Stimulated activated naive CD8-positive, alpha-beta T cell treated with anti-CD3 and anti-CD28 coated beads, Interleukin-15, amount 100 ng/mL, for 72 hours (primary cell): ENCODE results near the gene MELK.
A peak's percentile ranks its signal among the peaks of the same experiment; 100 is the strongest.

ENCODE experiments used
- ATAC-seq: fragments of 150-1000 bp; cut with Tn5 transposase; 2 replicates; pipeline ENCODE4 v1.10.0; 2021; ENCODE audit warnings: mild to moderate bottlenecking, moderate library complexity
- DNase-seq, 2 donors: peaks; one replicate each; pipeline ENCODE4 v3.0.0; 2021 to 2022
- H3K27ac Mint-ChIP-seq, 2 donors: one replicate each; pipeline ENCODE4 v1.8.0; 2022; ENCODE audit warnings: mild to moderate bottlenecking in 2 of 2, mixed read lengths in 2 of 2, moderate library complexity in 2 of 2
- H3K27me3 Mint-ChIP-seq: one replicate; pipeline ENCODE4 v1.8.0; 2022; ENCODE audit warnings: mixed read lengths
- H3K4me1 Mint-ChIP-seq: one replicate; pipeline ENCODE4 v1.8.0; 2022; ENCODE audit warnings: mild to moderate bottlenecking, mixed read lengths
- H3K4me3 Mint-ChIP-seq, 2 donors: one replicate each; pipeline ENCODE4 v1.8.0; 2022; ENCODE audit warnings: mild to moderate bottlenecking in 2 of 2, mixed read lengths in 2 of 2, moderate library complexity in 1 of 2
- H3K9me3 Mint-ChIP-seq, 2 donors: one replicate each; pipeline ENCODE4 v1.8.0; 2022; ENCODE audit warnings: mixed read lengths in 2 of 2

Gene MELK

DNA sequence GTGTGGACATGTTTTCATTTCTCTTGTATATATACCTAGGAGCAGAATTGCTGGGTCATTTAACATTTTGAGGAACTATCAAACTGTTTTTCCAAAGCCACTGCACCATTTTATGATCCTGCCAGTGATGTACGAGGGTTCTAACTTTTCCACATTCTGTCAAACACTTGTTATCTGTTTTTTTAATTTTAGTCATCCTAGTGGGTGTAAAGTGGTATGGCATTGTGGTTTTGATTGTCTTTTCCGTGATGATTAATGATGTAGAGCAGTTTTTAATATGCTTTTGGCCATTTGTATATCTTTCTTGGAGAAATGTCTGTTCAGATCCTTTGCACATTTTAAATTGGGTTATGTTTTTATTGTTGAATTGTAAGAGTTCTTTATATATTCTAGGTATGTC lies 107.0 kb downstream of the MELK start:
- ATAC-seq = no peak
- Mint-ChIP-seq H3K27me3 (no peaks in the 10 kb centered on the region), H3K27ac (no peak overlapping the region), H3K9me3 (no peaks in the 10 kb centered on the region), H3K4me1 (peaks cover 17% of the 10 kb centered on the region), H3K4me3 (no peak overlapping the region)
- no peak for DNase-seq

- H3K4me3 Mint-ChIP-seq = no peak overlapping the region
- H3K9me3 Mint-ChIP-seq = no peaks in the 10 kb centered on the region
- no peak for ATAC-seq
- DNase-seq = no peak
- H3K27me3 Mint-ChIP-seq = peaks cover 19% of the 10 kb centered on the region
- H3K4me1 Mint-ChIP-seq = no peaks in the 10 kb centered on the region
- no peak overlapping the region for H3K27ac Mint-ChIP-seq
Observed at GRCh38 chr9:36686471-36686870, 113.8 kb downstream of the MELK start.

- no peak for DNase-seq
- H3K9me3 Mint-ChIP-seq = no peaks in the 10 kb centered on the region
- H3K4me3 Mint-ChIP-seq = no peak overlapping the region
- no peak overlapping the region for H3K27ac Mint-ChIP-seq
- peaks cover 31% of the 10 kb centered on the region for H3K27me3 Mint-ChIP-seq
- no peaks in the 10 kb centered on the region for H3K4me1 Mint-ChIP-seq
- ATAC-seq = no peak
Observed at GRCh38 chr9:36690412-36691168, 117.9 kb downstream of the MELK start.

- peaks cover 31% of the 10 kb centered on the region for H3K27me3 Mint-ChIP-seq
- no peak overlapping the region for H3K27ac Mint-ChIP-seq
- no peak overlapping the region for H3K4me3 Mint-ChIP-seq
- peaks cover 0 to 3% of the 10 kb centered on the region in 2 donors for H3K9me3 Mint-ChIP-seq
- no peaks in the 10 kb centered on the region for H3K4me1 Mint-ChIP-seq
- DNase-seq (no peak), ATAC-seq (no peak)
Observed at GRCh38 chr9:36691671-36692070, 119.0 kb downstream of the MELK start.

DNA sequence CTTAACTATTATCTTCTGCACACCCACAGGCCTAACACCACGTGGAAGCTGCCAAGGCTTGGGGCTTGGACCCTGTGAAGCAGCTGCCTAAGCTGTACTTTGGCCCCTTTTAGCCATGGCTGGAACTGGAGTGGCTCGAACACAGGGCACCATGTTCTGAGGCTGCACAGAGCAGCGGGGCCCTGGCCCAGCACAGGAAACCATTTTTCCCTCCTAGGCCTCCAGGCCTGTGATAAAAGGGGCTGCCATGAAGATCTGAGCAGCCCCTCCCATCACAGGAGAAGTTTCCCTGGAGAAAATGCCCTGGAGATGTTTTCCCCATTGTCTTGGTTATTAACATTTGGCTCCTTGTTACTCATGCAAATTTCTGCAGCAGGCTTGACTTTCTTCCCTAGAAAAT lies 126.3 kb downstream of the MELK start:
- H3K4me1 Mint-ChIP-seq = no peaks in the 10 kb centered on the region
- peaks cover 18% of the 10 kb centered on the region for H3K27me3 Mint-ChIP-seq
- no peak overlapping the region for H3K4me3 Mint-ChIP-seq
- ATAC-seq (no peak), DNase-seq (no peak)
- H3K27ac Mint-ChIP-seq = no peak overlapping the region
- peaks cover 39 to 42% of the 10 kb centered on the region in 2 donors for H3K9me3 Mint-ChIP-seq

GRCh38 chr9:36704148-36704547 lies 131.5 kb downstream of the MELK start:
- no peak for ATAC-seq
- peaks cover 18 to 19% of the 10 kb centered on the region in 2 donors for H3K9me3 Mint-ChIP-seq
- H3K4me3 Mint-ChIP-seq = no peak overlapping the region
- H3K27ac Mint-ChIP-seq = no peak overlapping the region
- H3K4me1 Mint-ChIP-seq = no peaks in the 10 kb centered on the region
- H3K27me3 Mint-ChIP-seq = peaks cover 25% of the 10 kb centered on the region
- no peak for DNase-seq

GRCh38 chr9:36713515-36714490 lies 141.1 kb downstream of the MELK start:
- no peak overlapping the region for H3K4me3 Mint-ChIP-seq
- H3K4me1 Mint-ChIP-seq = no peaks in the 10 kb centered on the region
- peaks cover 0 to 9% of the 10 kb centered on the region in 2 donors for H3K9me3 Mint-ChIP-seq
- H3K27ac Mint-ChIP-seq = peak overlapping the region in 1 of 2 donors; percentile 31
- DNase-seq (no peak), ATAC-seq (no peak)
- H3K27me3 Mint-ChIP-seq = peaks cover 8% of the 10 kb centered on the region

- no peak for DNase-seq
- H3K9me3 Mint-ChIP-seq = peaks cover 0 to 9% of the 10 kb centered on the region in 2 donors
- no peak overlapping the region for H3K27ac Mint-ChIP-seq
- no peak overlapping the region for H3K4me3 Mint-ChIP-seq
- ATAC-seq = no peak
- peaks cover 8% of the 10 kb centered on the region for H3K27me3 Mint-ChIP-seq
- no peaks in the 10 kb centered on the region for H3K4me1 Mint-ChIP-seq
Observed at GRCh38 chr9:36716496-36716895, 143.8 kb downstream of the MELK start.

DNA sequence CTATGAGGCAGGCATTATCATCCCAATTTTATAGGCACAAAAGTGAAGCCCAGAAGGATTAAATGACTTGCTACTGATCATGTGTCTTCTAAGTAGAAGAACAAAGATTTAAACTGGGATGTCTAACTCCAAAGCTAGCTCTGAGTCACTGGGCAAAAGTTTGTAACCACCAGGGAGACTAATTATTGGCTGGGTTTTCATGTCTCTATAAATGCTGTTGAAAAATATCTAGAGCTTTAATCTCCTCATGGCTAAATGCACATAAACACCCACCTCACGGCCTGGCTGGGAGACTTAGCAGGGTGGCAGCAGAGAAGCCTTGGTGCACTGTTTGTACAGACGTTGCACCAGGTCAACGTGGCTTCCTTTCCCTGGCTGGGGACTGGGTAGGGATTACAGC lies 144.6 kb downstream of the MELK start:
- Mint-ChIP-seq H3K9me3 (peaks cover 0 to 9% of the 10 kb centered on the region in 2 donors), H3K27me3 (peaks cover 8% of the 10 kb centered on the region), H3K27ac (no peak overlapping the region), H3K4me1 (no peaks in the 10 kb centered on the region), H3K4me3 (no peak overlapping the region)
- DNase-seq (no peak), ATAC-seq (no peak)

DNA sequence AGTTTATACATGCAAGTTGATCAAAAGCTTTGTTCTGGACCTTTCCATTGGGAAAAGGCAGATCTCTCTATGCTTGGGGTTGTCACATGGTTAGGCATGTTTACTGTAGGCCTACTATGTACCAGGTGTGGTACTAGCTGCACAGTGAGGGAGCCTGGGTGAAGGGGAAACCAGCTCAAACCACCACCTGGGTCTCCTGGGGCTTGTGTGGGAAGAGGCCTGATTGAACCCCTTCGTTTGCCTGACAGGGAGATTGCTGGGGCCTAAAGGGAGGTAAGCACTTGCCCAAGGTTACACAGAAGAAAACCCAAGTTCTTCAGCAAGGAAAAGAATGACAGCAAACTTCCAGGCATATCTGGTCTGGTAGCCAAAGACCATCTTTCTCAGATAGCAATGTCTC lies 145.9 kb downstream of the MELK start:
- Mint-ChIP-seq H3K4me1 (no peaks in the 10 kb centered on the region), H3K27me3 (peaks cover 8% of the 10 kb centered on the region), H3K4me3 (no peak overlapping the region), H3K27ac (no peak overlapping the region), H3K9me3 (peaks cover 0 to 2% of the 10 kb centered on the region in 2 donors)
- ATAC-seq (no peak), DNase-seq (no peak)

GRCh38 chr9:36720043-36720442 lies 147.3 kb downstream of the MELK start:
- H3K9me3 Mint-ChIP-seq = no peaks in the 10 kb centered on the region
- H3K4me3 Mint-ChIP-seq = no peak overlapping the region
- ATAC-seq = no peak
- H3K27me3 Mint-ChIP-seq = peaks cover 8% of the 10 kb centered on the region
- no peak for DNase-seq
- H3K4me1 Mint-ChIP-seq = no peaks in the 10 kb centered on the region
- no peak overlapping the region for H3K27ac Mint-ChIP-seq

DNA sequence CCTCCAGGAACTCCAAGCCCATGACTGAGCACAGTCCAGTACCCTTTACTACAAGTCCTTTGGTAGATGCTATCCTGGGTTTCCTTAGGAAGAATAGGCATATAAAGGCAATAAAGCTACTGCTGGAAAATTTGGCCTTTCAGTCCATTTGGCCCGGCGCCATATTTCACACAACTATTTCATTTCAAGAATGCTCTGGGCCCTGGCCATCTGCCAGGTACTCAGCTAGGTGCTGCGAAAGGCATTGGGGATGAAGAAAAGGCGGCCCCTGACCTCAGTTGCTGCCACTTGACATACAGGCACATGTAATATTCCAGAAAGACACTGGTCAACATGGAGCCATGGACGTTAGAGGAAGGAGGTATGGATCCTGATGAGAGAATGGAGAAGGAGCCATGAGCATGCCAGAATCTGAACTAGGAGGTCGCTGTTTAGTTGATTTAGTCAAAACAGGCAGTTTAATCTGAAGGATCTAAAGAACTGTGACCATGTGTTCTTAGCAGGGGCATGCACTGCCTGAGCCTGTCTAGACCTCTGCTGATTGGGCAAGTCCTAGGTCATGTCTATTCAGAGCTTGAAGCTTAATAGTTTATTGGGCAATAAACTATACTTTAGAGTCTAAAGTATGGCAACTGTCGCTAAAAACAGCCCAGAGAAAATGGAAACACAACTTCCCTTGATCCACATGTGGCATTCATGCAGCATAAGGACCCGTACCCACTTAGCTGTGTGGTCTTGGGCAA lies 149.3 kb downstream of the MELK start:
- Mint-ChIP-seq H3K4me3 (no peak overlapping the region), H3K9me3 (no peaks in the 10 kb centered on the region), H3K4me1 (no peaks in the 10 kb centered on the region), H3K27me3 (peaks cover 8% of the 10 kb centered on the region), H3K27ac (no peak overlapping the region)
- DNase-seq (no peak), ATAC-seq (no peak)

- Mint-ChIP-seq H3K9me3 (no peaks in the 10 kb centered on the region), H3K4me3 (no peak overlapping the region), H3K4me1 (no peaks in the 10 kb centered on the region), H3K27me3 (peaks cover 4% of the 10 kb centered on the region), H3K27ac (no peak overlapping the region)
- peak; percentile 20 for ATAC-seq
- no peak for DNase-seq
Observed at GRCh38 chr9:36725777-36726356, 153.2 kb downstream of the MELK start.
